Type B pancreatic cell (in vitro differentiated cells): ENCODE measurements around the gene ESRRG. TPM values are rescaled to one million over a fixed set of nuclear protein-coding genes. Genes with fewer than 3 reads are reported as not detected.

ENCODE experiments used
- DNase-seq: peaks from one replicate; pipeline ENCODE4 v3.0.0; 2021; ENCODE audit warnings: mixed read lengths; ENCODE audit not compliant: unreplicated experiment; ENCODE audit errors: extremely low spot score
- H3K27ac Mint-ChIP-seq: 2 replicates; pipeline ENCODE4 v1.8.0; 2021; ENCODE audit warnings: mild to moderate bottlenecking, mixed read lengths
- H3K27me3 Mint-ChIP-seq: 2 replicates; pipeline ENCODE4 v1.8.0; 2021; ENCODE audit warnings: mixed read lengths
- H3K36me3 Mint-ChIP-seq: 2 replicates; pipeline ENCODE4 v1.8.0; 2021; ENCODE audit warnings: mixed read lengths
- H3K4me1 Mint-ChIP-seq: one replicate; pipeline ENCODE4 v1.8.0; 2021; ENCODE audit warnings: mixed read lengths; ENCODE audit not compliant: unreplicated experiment
- H3K4me3 Mint-ChIP-seq: 2 replicates; pipeline ENCODE4 v1.8.0; 2021; ENCODE audit warnings: mild to moderate bottlenecking, mixed read lengths
- H3K9me3 Mint-ChIP-seq: 2 replicates; pipeline ENCODE4 v1.8.0; 2021; ENCODE audit warnings: mixed read lengths
- CTCF ChIP-seq: fragments of 200-600 bp; sonication (generic); conservative IDR thresholded peaks from 2 replicates; pipeline ENCODE4 v1.5.0; 2021; ENCODE audit warnings: antibody characterized with exemption, mild to moderate bottlenecking
- total RNA-seq: library from RNA; stranded (reverse); gene quantifications from 2 replicates; pipeline ENCODE4 v1.2.1, GENCODE V29; 2021; ENCODE audit warnings: low replicate concordance

ESRRG gene
- total RNA-seq, 1 donor from 2014 or later, result 26.2 TPM

- no peaks in the 10 kb centered on the region for H3K9me3 Mint-ChIP-seq
- H3K4me1 Mint-ChIP-seq, result peaks cover 4% of the 10 kb centered on the region
- TF ChIP-seq CTCF, result no peak
- DNase-seq, result no peak
- H3K27ac Mint-ChIP-seq, result no peak overlapping the region
- H3K36me3 Mint-ChIP-seq, result no peaks in the 10 kb centered on the region
- H3K4me3 Mint-ChIP-seq, result no peak overlapping the region
- no peaks in the 10 kb centered on the region for H3K27me3 Mint-ChIP-seq
Measured at GRCh38 chr1:216553766-216554165, 169.5 kb downstream of the ESRRG start.

- no peak overlapping the region for H3K4me3 Mint-ChIP-seq
- H3K4me1 Mint-ChIP-seq, result peaks cover 4% of the 10 kb centered on the region
- no peaks in the 10 kb centered on the region for H3K36me3 Mint-ChIP-seq
- no peaks in the 10 kb centered on the region for H3K9me3 Mint-ChIP-seq
- no peak overlapping the region for H3K27ac Mint-ChIP-seq
- no peaks in the 10 kb centered on the region for H3K27me3 Mint-ChIP-seq
- TF ChIP-seq CTCF, result no peak
- no peak for DNase-seq
Measured at GRCh38 chr1:216553040-216553439, 170.2 kb downstream of the ESRRG start.

GRCh38 chr1:216549796-216550195, 173.4 kb downstream of the ESRRG start:
- Mint-ChIP-seq H3K36me3 (no peaks in the 10 kb centered on the region), H3K27ac (no peak overlapping the region), H3K4me1 (no peaks in the 10 kb centered on the region), H3K9me3 (no peaks in the 10 kb centered on the region), H3K4me3 (no peak overlapping the region), H3K27me3 (no peaks in the 10 kb centered on the region)
- DNase-seq, result no peak
- no peak for TF ChIP-seq CTCF

- Mint-ChIP-seq H3K27me3 (no peaks in the 10 kb centered on the region), H3K36me3 (no peaks in the 10 kb centered on the region), H3K4me1 (no peaks in the 10 kb centered on the region), H3K9me3 (no peaks in the 10 kb centered on the region), H3K27ac (no peak overlapping the region), H3K4me3 (no peak overlapping the region)
- no peak for DNase-seq
- no peak for TF ChIP-seq CTCF
Measured at GRCh38 chr1:216542741-216543140, 180.5 kb downstream of the ESRRG start.

- Mint-ChIP-seq H3K4me3 (no peak overlapping the region), H3K27ac (no peak overlapping the region), H3K9me3 (no peaks in the 10 kb centered on the region), H3K27me3 (no peaks in the 10 kb centered on the region), H3K36me3 (no peaks in the 10 kb centered on the region), H3K4me1 (no peaks in the 10 kb centered on the region)
- DNase-seq, result no peak
- TF ChIP-seq CTCF, result no peak
Measured at GRCh38 chr1:216542263-216542662, 181.0 kb downstream of the ESRRG start.

- Mint-ChIP-seq H3K4me1 (peaks cover 8% of the 10 kb centered on the region), H3K9me3 (no peaks in the 10 kb centered on the region), H3K36me3 (no peaks in the 10 kb centered on the region), H3K27ac (no peak overlapping the region), H3K27me3 (no peaks in the 10 kb centered on the region), H3K4me3 (no peak overlapping the region)
- TF ChIP-seq CTCF, result no peak
- no peak for DNase-seq
Measured at GRCh38 chr1:216535751-216536150, 187.5 kb downstream of the ESRRG start.
